Heart left ventricle (tissue), 13 donors: ENCODE results near the gene ZC3HAV1L.

Source experiments
- POLR2A ChIP-seq, 2 donors: fragments of 450-650 bp; IDR thresholded peaks; one replicate each; pipeline ENCODE4 v1.6.1; 2017; ENCODE audit warnings: antibody characterized with exemption in 2 of 2, mild to moderate bottlenecking in 2 of 2, moderate library complexity in 2 of 2
- TF ChIP-seq, protein P1 (sequence below), 12 donors: fragments of 200-600 bp; sonication (generic) in 4 of 12; IDR thresholded peaks; one replicate each; pipeline versions ENCODE4 v1.5.0 to v1.8.0; 2018 to 2022; ENCODE audit warnings: antibody characterized with exemption in 12 of 12, mild to moderate bottlenecking in 5 of 12
- donor health status: ischemic (EF 13 %, LVEDD 7.1; RV severe dilation, severe dysfunction).
- donor health status: DM: no; HTN: yes; CAD: no.
- donor health status: DM: no; HTN: no; CAD: no.
- donor health status: ischemic (EF 25% LVEDD 6.9; RV normal size, moderate dysfunction).
- donor health status: ischemic (EF 25% LVEDD 5.7; RV mildly dilated, moderate dysfunction).
- donor health status: ischemic (EF 35%, LVEDD 5.7; RV mildly dilated, moderate dysfunction).
- donor health status: nonischemic (EF 11% LVEDD 7.7; RV severe dilation, severe dysfunction).
- donor health status: DM: yes; HTN: yes; CAD: no.
- donor health status: PGD.
- donor health status: ischemic (EF 29% LVEDD 5.4; RV normal size, mild dysfunction).
- donor health status: nonischemic (EF 23%, LVEDD 6.1; RV moderate dilation, normal function).

DNA sequence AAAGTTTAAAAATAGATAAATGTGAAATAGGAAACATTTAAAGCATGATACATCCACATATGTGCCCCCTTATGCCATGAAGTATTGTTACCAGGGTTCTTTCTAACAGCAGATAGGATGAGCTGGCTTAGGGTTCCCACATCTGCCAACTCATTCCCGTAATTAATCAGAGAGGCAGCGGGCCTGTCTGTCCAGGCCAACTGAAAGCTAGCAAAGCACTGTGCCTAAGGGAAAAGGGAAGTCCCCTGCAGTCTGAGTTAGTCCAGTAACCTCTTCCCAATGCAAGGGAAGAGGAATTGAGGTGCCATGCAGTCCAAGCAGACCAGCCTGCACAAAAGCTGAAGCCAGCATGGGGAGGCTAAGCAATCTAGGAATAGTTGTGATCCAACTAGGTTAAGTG, 18.3 kb upstream of the ZC3HAV1L start:
- TF ChIP-seq POLR2A (IDR thresholded peaks at IDR 0.05), result no peak
- TF ChIP-seq, protein P1, sequence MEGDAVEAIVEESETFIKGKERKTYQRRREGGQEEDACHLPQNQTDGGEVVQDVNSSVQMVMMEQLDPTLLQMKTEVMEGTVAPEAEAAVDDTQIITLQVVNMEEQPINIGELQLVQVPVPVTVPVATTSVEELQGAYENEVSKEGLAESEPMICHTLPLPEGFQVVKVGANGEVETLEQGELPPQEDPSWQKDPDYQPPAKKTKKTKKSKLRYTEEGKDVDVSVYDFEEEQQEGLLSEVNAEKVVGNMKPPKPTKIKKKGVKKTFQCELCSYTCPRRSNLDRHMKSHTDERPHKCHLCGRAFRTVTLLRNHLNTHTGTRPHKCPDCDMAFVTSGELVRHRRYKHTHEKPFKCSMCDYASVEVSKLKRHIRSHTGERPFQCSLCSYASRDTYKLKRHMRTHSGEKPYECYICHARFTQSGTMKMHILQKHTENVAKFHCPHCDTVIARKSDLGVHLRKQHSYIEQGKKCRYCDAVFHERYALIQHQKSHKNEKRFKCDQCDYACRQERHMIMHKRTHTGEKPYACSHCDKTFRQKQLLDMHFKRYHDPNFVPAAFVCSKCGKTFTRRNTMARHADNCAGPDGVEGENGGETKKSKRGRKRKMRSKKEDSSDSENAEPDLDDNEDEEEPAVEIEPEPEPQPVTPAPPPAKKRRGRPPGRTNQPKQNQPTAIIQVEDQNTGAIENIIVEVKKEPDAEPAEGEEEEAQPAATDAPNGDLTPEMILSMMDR (IDR thresholded peaks at IDR 0.05), result no peak
